ENCODE data around the gene CACNB3.

GRCh38 chr12:48862760-48863159 is 44.5 kb downstream of the CACNB3 start:
- TF ChIP-seq CTCF (IDR thresholded peaks at IDR 0.05; ENCODE audit: poor library complexity, severe bottlenecking) (no peak), POLR2AphosphoS5 (IDR thresholded peaks at IDR 0.05) (no peak), EP300 (conservative IDR thresholded peaks at IDR 0.05; ENCODE audit: poor library complexity, severe bottlenecking) (no peak), EZH2 (IDR thresholded peaks at IDR 0.05; ENCODE audit: borderline replicate concordance, insufficient read depth, low read length, poor library complexity, severe bottlenecking) (no peak), RAD21 (conservative IDR thresholded peaks at IDR 0.05) (no peak)

Data from neural cell (in vitro differentiated cells).